NT2/D1 (cell line): Measurements from ENCODE around the gene FSTL4.

ENCODE experiments used
- SUZ12 ChIP-seq: IDR thresholded peaks from 2 replicates; pipeline ENCODE4 v1.6.1; 2011; ENCODE audit not compliant: insufficient read length, insufficient read depth; ENCODE audit errors: extremely low read depth
- YY1 ChIP-seq: IDR thresholded peaks from 2 replicates; pipeline ENCODE4 v1.6.1; 2011; ENCODE audit not compliant: insufficient read length, insufficient read depth
- ZNF274 ChIP-seq: IDR thresholded peaks from 2 replicates; pipeline ENCODE4 v1.6.1; 2011; ENCODE audit warnings: mild to moderate bottlenecking, low read depth, low read length

GRCh38 chr5:133356396-133356983 lies 255.9 kb downstream of the FSTL4 start:
- TF ChIP-seq YY1 (no peak), ZNF274 (no peak), SUZ12 (no peak)
